ENCODE measurements around the gene USP47.

USP47 gene

GRCh38 chr11:11968511-11969280 lies 126.9 kb downstream of the USP47 start:
- DNase-seq = no peak

GRCh38 chr11:11969380-11970215 lies 127.8 kb downstream of the USP47 start:
- DNase-seq = no peak

GRCh38 chr11:11970556-11970955 lies 128.8 kb downstream of the USP47 start:
- peak in 1 of 2 experiments; percentile 9 for DNase-seq

DNA sequence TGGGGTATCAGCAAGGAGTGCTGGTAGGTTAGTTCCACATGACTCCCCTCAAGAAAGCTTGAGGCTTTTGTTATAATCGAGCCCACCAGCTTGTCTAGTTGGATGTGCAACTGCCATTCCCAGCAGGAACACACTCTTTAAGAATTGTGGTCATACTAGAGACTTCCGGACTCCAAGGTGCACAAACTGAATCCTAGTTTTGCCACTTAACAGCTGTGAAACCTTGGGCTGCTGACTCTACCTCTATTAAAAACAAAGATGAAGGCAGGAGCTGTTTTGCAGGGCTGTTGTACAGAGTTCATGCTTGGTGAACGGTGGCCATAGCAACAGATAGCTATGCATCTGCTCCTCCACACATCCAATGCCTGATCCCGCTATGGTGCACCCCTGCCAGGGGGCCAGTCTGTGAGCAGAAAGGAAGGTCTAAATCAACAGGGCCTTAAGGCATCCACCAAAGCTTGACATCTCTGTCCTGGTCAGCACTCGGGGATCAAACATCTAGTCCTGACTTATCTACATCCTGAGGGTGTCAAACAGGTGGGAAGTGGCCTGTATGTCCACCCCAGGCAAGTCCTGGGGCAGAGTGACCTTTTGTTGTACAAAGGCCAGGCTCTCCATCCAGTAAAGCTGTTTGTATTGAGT lies 130.3 kb downstream of the USP47 start:
- peak in 1 of 2 experiments; percentile 6 for DNase-seq

DNA sequence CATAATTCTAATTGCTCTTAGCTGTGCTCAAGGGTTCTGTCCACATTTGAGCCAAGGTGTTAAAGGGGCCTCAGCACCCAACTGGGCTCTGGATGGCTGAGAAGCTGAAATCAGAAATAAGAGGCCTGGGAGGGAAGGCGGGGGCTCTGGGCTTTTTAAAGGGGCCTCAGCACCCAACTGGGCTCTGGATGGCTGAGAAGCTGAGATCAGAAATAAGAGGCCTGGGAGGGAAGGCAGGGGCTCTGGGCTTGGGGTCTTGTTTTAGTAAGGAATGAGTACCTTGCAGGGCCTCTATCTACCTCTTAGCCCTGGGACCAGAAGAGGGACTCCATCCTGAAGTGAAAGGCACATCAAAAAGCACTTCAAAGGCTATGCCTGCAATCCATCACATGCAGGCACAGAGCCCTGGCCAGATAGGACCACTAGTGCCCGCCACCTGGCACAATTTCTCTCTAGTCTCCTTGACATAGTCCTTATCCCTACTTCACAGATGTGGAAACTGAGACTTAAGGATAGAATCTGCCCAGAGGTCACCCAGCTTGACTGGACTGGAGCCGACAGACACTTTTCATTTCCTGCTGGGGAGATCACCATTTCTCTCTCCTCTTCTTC lies 131.1 kb downstream of the USP47 start:
- peak in 1 of 2 experiments; percentile 9 for DNase-seq

GRCh38 chr11:11973361-11973800 lies 131.6 kb downstream of the USP47 start:
- DNase-seq = peak in 1 of 2 experiments; percentile 4

DNA sequence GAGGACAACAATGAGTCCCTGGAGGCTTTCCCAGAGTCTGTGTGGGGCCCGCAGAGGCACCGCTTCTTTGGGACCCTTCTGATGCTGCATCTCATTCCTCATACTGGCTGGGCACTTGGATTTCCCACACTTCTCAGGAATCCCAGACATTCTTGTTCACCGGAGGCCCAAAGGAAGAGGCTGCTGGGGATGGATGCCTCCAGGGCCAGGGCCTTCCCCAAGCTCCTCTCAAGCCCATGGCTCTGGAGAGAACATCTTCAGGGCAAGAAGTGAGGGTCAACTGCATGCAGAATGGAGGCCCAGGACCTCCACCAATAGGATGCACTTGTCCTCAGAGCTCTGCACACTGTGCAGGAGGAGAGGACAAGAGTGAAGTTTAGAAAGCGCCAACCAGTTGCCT lies 132.1 kb downstream of the USP47 start:
- no peak for DNase-seq

GRCh38 chr11:11975201-11976092 lies 133.7 kb downstream of the USP47 start:
- peak in 1 of 2 experiments; percentile 7 for DNase-seq

GRCh38 chr11:11976481-11977127 lies 134.8 kb downstream of the USP47 start:
- peak in 1 of 2 experiments; percentile 7 for DNase-seq

GRCh38 chr11:11977206-11977938 lies 135.6 kb downstream of the USP47 start:
- peak in 1 of 2 experiments; percentile 4 for DNase-seq

- peak in 1 of 2 experiments; percentile 0 for DNase-seq
Measured at GRCh38 chr11:11978098-11978637, 136.4 kb downstream of the USP47 start.

GRCh38 chr11:11978792-11979487 lies 137.2 kb downstream of the USP47 start:
- DNase-seq = peak in 1 of 2 experiments; percentile 2

GRCh38 chr11:11979488-11980117 lies 137.8 kb downstream of the USP47 start:
- peak in 1 of 2 experiments; percentile 11 for DNase-seq

DNA sequence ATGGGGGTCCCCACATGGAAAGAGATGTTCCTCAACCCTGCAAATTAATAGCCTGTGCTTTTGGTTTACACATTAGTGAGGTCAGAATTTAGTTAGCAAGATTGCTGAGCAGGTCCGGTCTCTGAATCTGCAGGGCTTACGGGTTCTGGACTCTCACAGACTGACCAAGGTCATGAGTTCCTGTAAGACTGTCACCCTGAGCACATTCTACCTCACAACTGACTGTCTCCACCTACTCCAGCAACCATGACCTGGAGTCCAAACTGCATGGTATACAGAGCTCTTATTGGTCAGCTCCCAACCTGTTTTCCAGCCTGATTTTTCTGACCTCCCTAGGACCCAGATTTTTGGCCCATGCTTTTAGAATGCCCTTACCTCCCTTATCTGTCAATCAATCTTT lies 138.4 kb downstream of the USP47 start:
- peak in 1 of 2 experiments; percentile 4 for DNase-seq

DNA sequence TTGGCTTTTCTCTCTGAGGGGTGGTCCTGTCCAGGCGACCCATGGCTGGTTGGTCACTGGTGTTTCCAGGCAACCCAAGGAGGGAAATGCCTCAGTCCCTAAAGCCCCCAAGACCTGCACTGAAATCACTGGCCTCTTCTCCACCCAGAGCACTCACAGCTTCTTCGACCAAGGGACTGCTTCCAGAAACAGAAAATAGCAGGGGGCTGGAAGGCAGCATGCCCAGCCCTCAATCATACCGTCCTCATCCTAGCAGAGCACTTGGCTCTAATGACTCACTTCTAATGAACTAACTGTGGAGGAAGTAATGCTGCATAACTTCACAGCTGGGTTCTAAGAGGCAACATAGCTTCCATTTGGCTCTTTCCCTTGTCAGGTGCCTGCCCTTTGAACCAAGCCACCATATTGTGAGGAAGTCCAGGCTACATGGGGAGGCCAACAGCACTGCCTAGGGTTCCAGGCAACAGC lies 139.1 kb downstream of the USP47 start:
- DNase-seq = peak in 1 of 2 experiments; percentile 0

DNA sequence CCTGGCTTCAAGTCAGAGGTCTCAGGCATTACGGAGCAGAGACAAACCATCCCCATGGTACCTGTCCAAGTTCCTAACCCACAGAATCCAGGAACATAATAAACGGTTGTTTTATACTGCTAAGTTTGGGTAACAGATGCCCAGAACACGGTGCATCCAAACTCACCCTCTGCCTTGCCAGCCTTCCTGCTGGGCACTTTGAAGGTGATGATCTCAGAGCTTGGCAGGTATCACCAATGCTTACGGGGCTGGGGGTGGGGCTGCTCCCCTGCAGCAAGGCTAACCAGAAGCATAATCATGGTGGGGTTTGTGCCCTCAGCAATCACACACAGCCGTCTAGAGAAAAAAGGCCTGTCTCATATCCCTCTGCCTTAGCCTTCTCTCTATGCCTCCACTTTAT lies 139.6 kb downstream of the USP47 start:
- no peak for DNase-seq

- peak in 1 of 2 experiments; percentile 5 for DNase-seq
Measured at GRCh38 chr11:11981840-11982239, 140.1 kb downstream of the USP47 start.

GRCh38 chr11:11982461-11982860 lies 140.7 kb downstream of the USP47 start:
- DNase-seq = no peak

GRCh38 chr11:11982975-11983374 lies 141.2 kb downstream of the USP47 start:
- no peak for DNase-seq
